Natural killer cell (primary cell): ENCODE data around the gene NUCKS1. TPM values are rescaled to one million over a fixed set of nuclear protein-coding genes. Genes with fewer than 3 reads are reported as not detected.

Source experiments
- ATAC-seq, 3 donors: fragments of 150-1000 bp in 2 of 3; fragments of 200-7000 bp in 1 of 3; cut with Tn5 transposase; 1 replicate in 1 of 3; 2 replicates in 2 of 3; pipeline ENCODE4 v1.10.0; 2021; ENCODE audit warnings: mild to moderate bottlenecking in 2 of 3, moderate library complexity in 2 of 3
- DNase-seq, 2 donors: peaks; one replicate each; pipeline versions ENCODE4 v3.0.0 to v3.0.0-alpha.2; 2013 to 2021; ENCODE audit warnings: mixed read lengths in 1 of 2
- H3K27ac ChIP-seq: one replicate; pipeline ENCODE4 v1.5.1; 2013; ENCODE audit warnings: mild to moderate bottlenecking, low read length
- H3K27me3 ChIP-seq: one replicate; pipeline ENCODE4 v1.6.1; 2013; ENCODE audit warnings: low read length; ENCODE audit not compliant: control insufficient read depth, insufficient read depth
- H3K36me3 ChIP-seq: one replicate; pipeline ENCODE4 v1.6.1; 2013; ENCODE audit warnings: low read length; ENCODE audit not compliant: control insufficient read depth, insufficient read depth
- H3K4me1 ChIP-seq: one replicate; pipeline ENCODE4 v1.6.1; 2013; ENCODE audit warnings: low read length; ENCODE audit not compliant: control insufficient read depth, insufficient read depth
- H3K4me3 ChIP-seq: one replicate; pipeline ENCODE4 v1.5.1; 2013; ENCODE audit warnings: low read length
- H3K9me3 ChIP-seq: one replicate; pipeline ENCODE4 v1.6.1; 2013; ENCODE audit warnings: low read length; ENCODE audit not compliant: control insufficient read depth, insufficient read depth
- H3K27ac Mint-ChIP-seq, 2 donors: one replicate each; pipeline ENCODE4 v1.8.0; 2022; ENCODE audit warnings: mild to moderate bottlenecking in 2 of 2, mixed read lengths in 2 of 2, moderate library complexity in 1 of 2
- H3K27me3 Mint-ChIP-seq, 2 donors: one replicate each; pipeline ENCODE4 v1.8.0; 2022; ENCODE audit warnings: low read depth in 2 of 2, mixed read lengths in 2 of 2
- H3K36me3 Mint-ChIP-seq: one replicate; pipeline ENCODE4 v1.8.0; 2022; ENCODE audit warnings: mixed read lengths
- H3K4me1 Mint-ChIP-seq, 2 donors: one replicate each; pipeline ENCODE4 v1.8.0; 2022; ENCODE audit warnings: mixed read lengths in 2 of 2
- H3K4me3 Mint-ChIP-seq: one replicate; pipeline ENCODE4 v1.8.0; 2022; ENCODE audit warnings: mild to moderate bottlenecking, moderate library complexity, mixed read lengths
- H3K9me3 Mint-ChIP-seq, 2 donors: one replicate each; pipeline ENCODE4 v1.8.0; 2022; ENCODE audit warnings: mixed read lengths in 2 of 2
- WGBS: methylation state at CpG from one replicate; pipeline ENCODE4 v1.1.7; 2013; ENCODE audit warnings: missing lambda C conversion rate; ENCODE audit not compliant: insufficient coverage; 5-methylcytosine and 5-hydroxymethylcytosine counted together
- intact Hi-C: fragments of 100-400 bp; cut with micrococcal nuclease; formaldehyde crosslinking; loops from one replicate; pipeline ENCODE4 v1.14.2; 2022
- total RNA-seq, 4 donors: library from RNA; stranded (reverse); fragments of 120-200 nt in 1 of 4; gene quantifications; one replicate each; pipeline versions ENCODE4 v1.2.3 to v1.2.4, GENCODE V29; 2013 to 2022
- TF ChIP-seq, protein P1 (sequence below): fragments of 200-600 bp; IDR thresholded peaks from one replicate; pipeline ENCODE4 v1.8.0; 2022; ENCODE audit warnings: antibody characterized with exemption

NUCKS1 gene
- total RNA-seq, 3 donors from 2014 or later (not counting 1 experiment from before 2014, with no cell fraction given), result 89.2 to 113 (median 103) TPM

DNA sequence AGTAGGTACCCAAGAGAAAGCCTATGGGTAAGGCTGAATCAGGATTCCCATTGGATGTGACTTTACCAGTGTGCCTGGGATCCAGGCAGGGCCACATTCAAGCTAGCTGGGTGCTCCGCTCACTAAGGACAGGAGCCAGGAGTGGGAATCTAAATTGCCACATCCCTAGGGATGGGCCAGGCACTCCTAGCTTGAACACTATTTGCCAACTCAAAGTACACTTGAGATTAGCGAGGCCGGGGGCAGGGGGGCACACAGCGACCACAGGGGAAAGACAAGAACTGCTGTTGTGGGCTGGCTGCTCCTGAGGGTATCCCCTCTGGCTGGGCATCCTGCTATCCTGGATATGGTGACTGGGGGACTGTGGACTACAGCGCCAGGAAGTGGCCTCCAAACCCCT is 74.0 kb downstream of the NUCKS1 start:
- peaks cover 2% of the 10 kb centered on the region for H3K27me3 ChIP-seq
- no peaks in the 10 kb centered on the region for H3K9me3 Mint-ChIP-seq
- no peaks in the 10 kb centered on the region for H3K9me3 ChIP-seq
- intact Hi-C loops, result no loop called here
- H3K27ac Mint-ChIP-seq, result no peak overlapping the region
- DNase-seq (no peak), ATAC-seq (no peak)
- no peaks in the 10 kb centered on the region for H3K36me3 Mint-ChIP-seq
- H3K4me3 Mint-ChIP-seq, result no peak overlapping the region
- peaks cover 13 to 19% of the 10 kb centered on the region in 2 donors for H3K4me1 Mint-ChIP-seq
- WGBS, result 97% methylated on average over 5 of the region's 5 CpGs
- TF ChIP-seq, protein P1, sequence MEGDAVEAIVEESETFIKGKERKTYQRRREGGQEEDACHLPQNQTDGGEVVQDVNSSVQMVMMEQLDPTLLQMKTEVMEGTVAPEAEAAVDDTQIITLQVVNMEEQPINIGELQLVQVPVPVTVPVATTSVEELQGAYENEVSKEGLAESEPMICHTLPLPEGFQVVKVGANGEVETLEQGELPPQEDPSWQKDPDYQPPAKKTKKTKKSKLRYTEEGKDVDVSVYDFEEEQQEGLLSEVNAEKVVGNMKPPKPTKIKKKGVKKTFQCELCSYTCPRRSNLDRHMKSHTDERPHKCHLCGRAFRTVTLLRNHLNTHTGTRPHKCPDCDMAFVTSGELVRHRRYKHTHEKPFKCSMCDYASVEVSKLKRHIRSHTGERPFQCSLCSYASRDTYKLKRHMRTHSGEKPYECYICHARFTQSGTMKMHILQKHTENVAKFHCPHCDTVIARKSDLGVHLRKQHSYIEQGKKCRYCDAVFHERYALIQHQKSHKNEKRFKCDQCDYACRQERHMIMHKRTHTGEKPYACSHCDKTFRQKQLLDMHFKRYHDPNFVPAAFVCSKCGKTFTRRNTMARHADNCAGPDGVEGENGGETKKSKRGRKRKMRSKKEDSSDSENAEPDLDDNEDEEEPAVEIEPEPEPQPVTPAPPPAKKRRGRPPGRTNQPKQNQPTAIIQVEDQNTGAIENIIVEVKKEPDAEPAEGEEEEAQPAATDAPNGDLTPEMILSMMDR, result no peak
- H3K27ac ChIP-seq, result no peak overlapping the region
- H3K27me3 Mint-ChIP-seq, result peaks cover 5 to 11% of the 10 kb centered on the region in 2 donors
- H3K4me3 ChIP-seq, result no peak overlapping the region
- H3K36me3 ChIP-seq, result no peaks in the 10 kb centered on the region
- peaks cover 21% of the 10 kb centered on the region for H3K4me1 ChIP-seq

DNA sequence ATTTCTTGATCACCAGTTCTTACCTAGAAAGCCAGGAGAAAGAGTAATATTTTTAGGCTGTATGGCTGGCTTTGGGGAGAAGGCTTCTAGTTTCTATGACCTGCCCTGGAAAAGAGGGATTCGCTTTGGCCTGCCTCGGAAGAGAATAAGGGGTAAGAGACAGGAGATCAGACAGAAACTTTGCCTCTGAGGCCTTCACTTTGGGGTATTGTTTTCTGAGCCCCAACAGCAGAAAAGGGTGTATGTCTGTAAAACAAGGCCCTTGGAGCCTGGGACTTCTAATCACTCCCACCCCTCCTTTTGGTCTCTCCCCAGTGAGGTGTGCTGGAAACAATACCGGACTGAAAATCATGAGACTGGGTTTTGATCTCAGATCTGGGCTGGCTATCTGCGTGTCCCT is 74.7 kb downstream of the NUCKS1 start:
- H3K27ac Mint-ChIP-seq, result no peak overlapping the region
- intact Hi-C loops, result no loop called here

DNA sequence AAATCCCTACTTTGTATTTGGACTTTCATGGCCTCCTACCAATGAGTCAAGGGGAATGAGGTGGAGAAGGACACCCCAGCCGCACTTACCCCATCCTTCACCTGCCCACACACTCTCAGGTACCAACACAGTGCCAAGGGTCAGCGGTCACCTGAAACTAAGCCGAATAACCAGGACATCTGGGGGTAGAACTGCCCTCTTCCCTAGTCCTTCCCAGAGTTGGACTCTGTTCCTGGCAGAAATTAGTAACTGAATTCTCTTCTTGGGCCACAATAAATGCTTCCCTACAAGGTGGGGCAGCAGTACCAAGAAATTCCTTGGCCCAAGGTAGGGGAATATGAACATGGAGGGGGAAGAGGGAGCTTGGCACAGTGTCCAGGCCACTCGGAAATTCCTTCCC is 77.0 kb downstream of the NUCKS1 start:
- ATAC-seq (no peak), DNase-seq (no peak)
- Histone ChIP-seq H3K36me3 (no peaks in the 10 kb centered on the region), H3K27me3 (no peaks in the 10 kb centered on the region), H3K9me3 (no peaks in the 10 kb centered on the region), H3K4me1 (peaks cover 35% of the 10 kb centered on the region), H3K27ac (no peak overlapping the region), H3K4me3 (no peak overlapping the region)
- no peaks in the 10 kb centered on the region for H3K36me3 Mint-ChIP-seq
- H3K4me1 Mint-ChIP-seq, result peaks cover 8 to 9% of the 10 kb centered on the region in 2 donors
- H3K27me3 Mint-ChIP-seq, result peaks cover 6 to 11% of the 10 kb centered on the region in 2 donors
- H3K27ac Mint-ChIP-seq, result no peak overlapping the region
- intact Hi-C loops, result no loop called here
- TF ChIP-seq, protein P1, result no peak
- no peak overlapping the region for H3K4me3 Mint-ChIP-seq
- 87% methylated on average over 4 of the region's 4 CpGs for WGBS
- H3K9me3 Mint-ChIP-seq, result no peaks in the 10 kb centered on the region

More for the DNA sequence above, 74.7 kb downstream of the NUCKS1 start:
- TF ChIP-seq, protein P1, result no peak
- Mint-ChIP-seq H3K4me1 (peaks cover 8 to 19% of the 10 kb centered on the region in 2 donors), H3K27me3 (peaks cover 0 to 7% of the 10 kb centered on the region in 2 donors), H3K4me3 (no peak overlapping the region), H3K9me3 (no peaks in the 10 kb centered on the region), H3K36me3 (no peaks in the 10 kb centered on the region)
- ATAC-seq, result no peak
- Histone ChIP-seq H3K36me3 (no peaks in the 10 kb centered on the region), H3K27me3 (peaks cover 2% of the 10 kb centered on the region), H3K4me1 (peaks cover 20% of the 10 kb centered on the region), H3K4me3 (no peak overlapping the region), H3K27ac (no peak overlapping the region), H3K9me3 (no peaks in the 10 kb centered on the region)
- WGBS, result 88% methylated on average over 4 of the region's 4 CpGs
- DNase-seq, result no peak

DNA sequence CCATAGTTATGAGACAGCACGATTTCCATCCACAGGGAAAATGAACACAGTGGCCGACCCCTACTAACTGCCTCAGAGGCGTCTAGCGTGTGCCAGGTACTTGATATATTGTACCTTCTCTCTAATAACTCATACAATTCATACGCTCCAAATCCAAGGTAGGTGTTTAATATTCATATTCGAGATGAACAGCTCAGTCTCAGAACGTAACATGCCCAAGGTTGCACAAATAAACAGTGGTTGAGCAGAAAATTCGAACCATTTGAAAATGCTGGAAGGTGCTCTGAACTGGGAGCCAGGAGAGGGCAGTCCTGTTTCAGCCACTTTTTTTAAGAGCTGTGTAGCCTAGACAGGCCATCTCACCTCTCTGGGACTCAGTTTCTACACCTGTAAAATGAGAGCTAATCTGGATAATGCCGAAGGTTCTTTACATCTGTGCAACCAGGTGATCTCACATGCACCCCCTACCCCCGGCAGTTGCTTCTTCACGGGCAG is 77.5 kb downstream of the NUCKS1 start:
- H3K4me1 Mint-ChIP-seq, result peaks cover 7 to 8% of the 10 kb centered on the region in 2 donors
- H3K27ac ChIP-seq, result no peak overlapping the region
- H3K4me1 ChIP-seq, result peaks cover 34% of the 10 kb centered on the region
- H3K27ac Mint-ChIP-seq, result no peak overlapping the region
- no peaks in the 10 kb centered on the region for H3K36me3 ChIP-seq
- no peak overlapping the region for H3K4me3 ChIP-seq
- H3K27me3 ChIP-seq, result no peaks in the 10 kb centered on the region
- H3K27me3 Mint-ChIP-seq, result peaks cover 7 to 11% of the 10 kb centered on the region in 2 donors
- TF ChIP-seq, protein P1, result no peak
- no peaks in the 10 kb centered on the region for H3K36me3 Mint-ChIP-seq
- DNase-seq, result no peak
- ATAC-seq, result no peak
- no peaks in the 10 kb centered on the region for H3K9me3 Mint-ChIP-seq
- H3K9me3 ChIP-seq, result no peaks in the 10 kb centered on the region
- WGBS, result 86% methylated on average over 11 of the region's 11 CpGs
- intact Hi-C loops, result no loop called here
- no peak overlapping the region for H3K4me3 Mint-ChIP-seq
